HG02973 (cell line): ENCODE measurements around the gene NPC1L1.

Experiments
- ATAC-seq: cut with Tn5 transposase; IDR thresholded peaks from one replicate; pipeline ENCODE4 v1.9.1; 2021; ENCODE audit warnings: moderate library complexity; ENCODE audit not compliant: unreplicated experiment

NPC1L1 gene

DNA sequence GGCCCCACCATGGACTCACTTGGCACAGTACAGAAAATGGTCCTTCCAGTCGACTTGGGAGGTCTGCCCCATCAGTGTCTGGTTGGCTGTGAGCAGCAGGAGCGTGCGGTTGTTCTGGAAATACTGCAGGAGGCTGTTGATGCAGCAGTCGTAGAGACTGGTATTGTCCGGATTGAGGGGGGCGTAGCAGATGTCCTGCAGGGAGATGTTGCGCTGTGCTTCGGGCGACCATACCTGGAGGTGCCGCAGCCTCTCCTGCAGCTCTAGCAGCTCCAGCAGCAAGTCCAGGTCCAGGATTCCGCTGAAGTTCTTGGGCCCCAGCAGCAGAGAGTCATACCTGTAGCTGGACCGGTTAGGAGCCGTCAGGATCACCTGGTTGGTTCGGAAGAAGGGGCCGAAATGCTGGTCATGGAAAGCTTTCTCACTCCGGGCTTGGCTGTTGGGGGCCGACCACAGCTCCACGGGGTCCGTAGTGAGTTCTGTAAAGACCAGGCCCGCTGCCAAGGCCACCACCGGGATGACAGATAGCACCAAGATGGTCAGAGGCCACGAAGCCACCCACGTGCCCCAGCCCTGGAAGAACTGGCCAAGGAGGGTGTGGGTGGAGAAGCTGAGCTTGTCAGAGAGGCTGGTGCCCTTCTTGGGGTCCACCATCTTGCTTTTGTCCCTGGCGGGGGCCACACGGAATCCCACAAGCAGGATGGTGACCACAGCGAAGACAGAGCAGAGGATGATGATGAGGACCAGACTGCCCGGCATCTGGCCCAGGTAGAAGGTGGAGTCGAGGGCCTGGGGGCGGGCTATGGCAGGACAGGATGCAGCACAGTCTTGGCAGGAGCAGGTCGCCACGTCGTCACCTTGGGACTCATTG lies 2.1 kb downstream of the NPC1L1 start:
- no peak for ATAC-seq

GRCh38 chr7:44538093-44538797 lies 2.9 kb downstream of the NPC1L1 start:
- no peak for ATAC-seq

GRCh38 chr7:44537442-44537841 lies 3.7 kb downstream of the NPC1L1 start:
- no peak for ATAC-seq

- ATAC-seq, result no peak
Measured at GRCh38 chr7:44536090-44536489, 5.0 kb downstream of the NPC1L1 start.

GRCh38 chr7:44535348-44536064 lies 5.6 kb downstream of the NPC1L1 start:
- no peak for ATAC-seq

GRCh38 chr7:44534501-44534900 lies 6.6 kb downstream of the NPC1L1 start:
- no peak for ATAC-seq

DNA sequence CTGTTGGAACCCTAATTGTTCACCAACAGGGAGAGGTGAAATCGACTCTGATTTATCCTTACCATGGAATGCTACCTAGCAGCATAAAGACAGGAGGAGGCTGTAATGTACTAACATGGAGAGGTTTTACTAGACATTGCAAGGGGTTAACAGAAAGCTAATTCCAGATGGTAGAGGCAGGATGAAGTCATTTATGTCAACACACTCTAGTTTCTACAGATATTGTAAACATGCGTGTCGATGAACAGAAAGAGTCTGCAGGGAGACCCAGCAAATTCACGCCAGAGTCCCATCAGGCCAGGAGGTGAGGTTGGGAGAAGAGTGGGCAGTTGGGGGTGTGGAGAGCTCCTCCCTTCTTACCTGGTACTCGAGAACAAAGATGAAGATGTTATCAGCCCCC lies 7.0 kb downstream of the NPC1L1 start:
- ATAC-seq, result no peak

GRCh38 chr7:44533301-44534055 lies 7.7 kb downstream of the NPC1L1 start:
- ATAC-seq, result no peak

DNA sequence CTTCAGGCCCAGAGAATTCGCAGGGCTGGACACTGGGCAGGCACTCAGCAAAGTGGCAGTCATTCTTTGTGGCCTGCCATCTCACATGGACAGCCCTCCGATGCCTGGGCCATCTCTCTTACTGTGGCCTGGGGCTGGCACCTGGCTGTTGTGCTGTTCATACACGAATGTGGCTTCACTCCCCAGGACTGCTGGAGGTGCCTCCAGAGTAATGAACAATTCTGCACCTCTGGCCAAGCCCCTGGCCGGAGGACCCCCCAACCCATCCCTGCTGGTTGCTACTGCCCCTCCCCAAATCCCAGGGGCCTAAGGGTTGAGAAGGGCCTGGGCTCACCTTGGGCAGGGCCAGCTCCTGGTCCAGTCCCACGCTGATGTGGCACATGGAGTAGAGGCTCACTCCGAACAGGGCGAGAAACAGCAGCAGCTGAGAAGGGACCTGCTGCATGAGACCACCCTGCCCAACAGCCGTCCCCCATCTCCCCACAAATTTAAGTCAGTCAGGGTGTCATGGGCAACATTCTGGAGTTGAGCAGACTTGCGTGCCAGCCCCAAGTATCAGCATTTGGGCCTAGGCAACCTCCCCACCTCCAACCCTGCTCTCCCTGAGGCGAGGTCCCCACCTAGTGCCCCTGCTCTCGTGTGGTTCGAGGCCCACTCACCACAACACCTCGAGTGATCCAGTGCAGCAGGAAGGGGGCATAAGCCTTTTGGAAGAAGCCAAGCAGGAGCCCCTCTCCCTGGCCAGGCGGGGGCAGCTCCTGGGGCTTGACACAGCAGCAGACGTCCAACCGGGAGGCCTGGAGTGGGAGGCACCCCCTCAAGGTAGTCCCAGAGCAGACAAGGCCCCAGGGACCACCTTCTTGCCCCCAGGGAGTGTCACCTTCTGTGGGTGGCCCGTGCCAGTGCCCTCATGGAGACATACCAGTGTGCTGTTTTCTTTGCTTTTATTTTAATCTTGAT lies 9.4 kb downstream of the NPC1L1 start:
- ATAC-seq, result no peak

DNA sequence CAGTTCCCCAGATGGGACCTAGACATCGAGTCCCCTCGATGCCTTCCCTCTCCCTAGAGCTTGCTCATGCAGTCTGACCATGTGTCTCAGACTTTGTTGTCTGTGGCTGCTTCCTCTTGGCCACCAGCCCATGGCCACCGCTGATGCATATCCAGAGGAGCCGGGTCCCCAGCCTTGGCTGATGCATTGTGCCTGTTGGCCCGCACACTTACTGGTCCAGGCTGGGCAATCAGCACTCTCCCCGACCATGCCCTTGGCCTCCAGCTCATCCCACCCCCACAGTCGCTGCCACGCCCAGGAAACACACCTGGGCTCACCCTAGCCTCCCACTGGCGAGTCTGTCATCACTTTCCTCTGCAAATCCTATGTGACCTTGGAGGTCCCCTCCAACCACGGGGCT lies 10.1 kb downstream of the NPC1L1 start:
- ATAC-seq, result no peak

- no peak for ATAC-seq
Measured at GRCh38 chr7:44524811-44525388, 16.2 kb downstream of the NPC1L1 start.

- no peak for ATAC-seq
Measured at GRCh38 chr7:44522315-44522714, 18.8 kb downstream of the NPC1L1 start.

DNA sequence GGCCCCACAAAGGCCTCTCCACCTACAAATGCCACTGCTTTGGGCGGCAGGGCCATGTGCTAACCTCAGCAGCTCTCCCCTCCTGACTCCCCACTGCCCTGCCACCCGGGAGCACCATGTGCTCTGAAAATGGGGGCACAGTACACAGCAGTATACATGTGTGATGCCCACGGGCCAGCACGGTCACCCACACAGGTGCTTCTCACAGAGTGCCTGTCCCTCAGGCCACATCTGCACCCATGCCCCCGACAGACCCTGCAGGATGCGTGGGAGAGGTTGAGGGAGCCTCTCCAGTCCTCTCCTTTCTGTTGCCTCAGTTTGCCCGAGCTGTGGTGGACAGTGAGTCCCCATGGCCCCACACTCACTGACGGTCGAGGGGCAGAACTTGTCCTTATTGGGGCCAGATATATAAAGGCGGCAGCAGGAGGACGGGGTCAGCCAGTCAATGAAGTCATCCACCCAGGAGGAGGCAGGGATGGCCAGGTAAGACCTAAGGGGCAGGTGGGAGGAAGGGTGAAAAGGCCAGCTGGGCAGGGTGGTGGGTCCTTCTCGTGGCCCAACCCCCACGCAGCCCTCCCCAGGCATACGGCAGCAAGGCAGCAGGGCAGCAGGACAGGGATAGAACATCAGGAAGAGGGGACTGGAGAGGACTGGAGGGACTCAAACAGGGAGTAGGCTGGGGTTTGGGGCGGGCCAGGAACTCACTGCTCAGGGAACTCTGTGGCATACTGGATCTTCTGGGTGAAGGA lies 19.6 kb downstream of the NPC1L1 start:
- no peak for ATAC-seq

DNA sequence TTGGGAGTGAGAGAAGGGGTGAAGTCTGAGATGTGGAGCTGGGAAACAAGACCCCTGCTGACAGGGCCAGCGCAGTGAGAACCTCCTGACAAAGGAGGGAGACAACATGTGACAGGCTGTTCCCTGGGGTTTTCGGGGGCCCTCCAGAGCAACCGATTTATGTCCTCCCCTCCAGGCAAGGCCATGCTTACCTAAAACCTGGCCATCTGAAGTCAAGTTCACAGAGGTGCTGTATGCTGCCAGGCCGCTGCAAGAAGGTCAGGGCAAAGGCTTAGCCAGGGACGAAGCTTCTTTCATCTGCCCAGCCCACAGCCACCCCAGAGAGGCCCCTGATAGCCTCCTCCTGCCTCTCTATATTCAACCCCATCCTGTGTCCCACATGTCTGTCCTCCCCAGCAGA lies 20.6 kb downstream of the NPC1L1 start:
- ATAC-seq, result no peak

DNA sequence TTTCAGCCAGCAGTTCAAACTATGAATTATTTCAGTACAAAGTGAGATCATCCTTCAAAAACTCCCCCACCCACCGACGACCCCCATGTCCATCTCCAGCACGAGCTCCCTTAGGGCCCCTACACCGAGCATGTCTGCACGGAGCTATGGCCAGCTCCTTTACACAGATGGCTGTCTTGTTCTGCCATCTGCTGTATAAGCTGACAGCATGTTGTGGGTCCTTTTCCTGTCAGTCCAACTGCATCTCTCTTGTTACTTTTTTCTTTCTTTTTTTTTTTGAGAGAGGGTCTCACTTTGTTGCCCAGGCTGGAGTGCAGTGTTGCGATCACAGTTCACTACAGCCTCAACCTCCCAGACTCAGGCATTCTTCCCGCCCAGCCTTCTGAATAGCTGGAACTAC lies 21.6 kb downstream of the NPC1L1 start:
- ATAC-seq, result no peak

DNA sequence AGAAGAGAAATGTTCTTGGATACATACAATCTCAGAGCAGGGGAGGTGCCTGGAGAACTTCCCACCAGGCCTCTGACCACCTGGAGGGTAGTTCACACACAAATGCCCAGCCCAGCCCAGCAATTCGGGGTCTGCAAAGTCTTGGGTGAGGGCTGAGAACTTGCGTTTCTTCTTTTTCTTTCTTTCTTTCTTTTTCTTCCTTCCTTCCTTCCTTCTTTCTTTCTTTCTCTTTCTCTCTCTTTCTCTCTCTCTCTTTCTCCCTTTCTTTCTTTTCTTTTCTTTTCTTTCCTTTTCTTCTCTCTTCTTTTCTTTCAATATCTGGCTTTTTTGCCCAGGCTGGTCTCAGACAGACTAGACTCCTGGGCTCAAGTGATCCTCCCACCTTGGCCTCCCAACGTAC lies 22.4 kb downstream of the NPC1L1 start:
- ATAC-seq, result no peak

- no peak for ATAC-seq
Measured at GRCh38 chr7:44517175-44517574, 24.0 kb downstream of the NPC1L1 start.

DNA sequence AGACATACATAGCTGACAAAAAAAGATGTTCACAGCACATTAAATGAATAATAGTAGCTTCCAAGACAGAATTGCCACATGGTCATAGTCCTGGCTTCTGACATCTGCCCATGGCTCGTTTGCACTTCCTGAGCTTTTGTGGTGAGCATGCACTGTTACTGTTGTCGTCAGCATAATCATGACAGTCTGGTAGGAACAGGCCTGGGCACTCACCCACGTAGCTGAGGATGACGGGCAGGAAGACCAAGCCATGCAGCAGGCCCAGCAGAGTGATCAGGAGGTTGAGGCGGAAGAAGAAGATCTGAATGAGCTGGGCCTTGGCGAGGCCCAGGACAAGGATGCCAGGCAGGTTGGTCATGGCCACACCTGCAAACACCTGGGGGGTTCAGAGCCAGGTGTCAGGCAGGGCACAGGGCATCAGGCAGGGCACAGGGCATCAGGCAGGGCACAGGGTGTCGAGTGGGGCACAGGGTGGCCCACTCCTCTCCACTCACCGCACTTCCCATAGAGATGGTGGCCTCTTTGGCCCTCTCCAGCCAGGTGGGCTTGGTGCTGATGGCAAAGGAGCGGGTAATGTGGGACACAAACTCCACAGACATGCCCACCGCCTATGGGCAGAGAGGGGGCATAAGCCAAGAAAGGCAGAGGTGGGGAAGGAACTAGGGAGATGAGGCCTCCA lies 25.4 kb downstream of the NPC1L1 start:
- ATAC-seq, result no peak
